H1 (cell line): ENCODE data around the gene LUC7L3.

ENCODE experiments used
- ATF3 ChIP-seq: IDR thresholded peaks from 2 replicates; pipeline ENCODE4 v1.6.1; 2011; ENCODE audit warnings: low read depth, mild to moderate bottlenecking, low read length; ENCODE audit not compliant: insufficient read depth
- CTCF ChIP-seq, 3 experiments: IDR thresholded peaks; 1 replicate in 2 of 3; 2 replicates in 1 of 3; pipeline versions ENCODE4 v1.5.1 to v1.6.1; 2011; ENCODE audit warnings: low read length in 3 of 3, mild to moderate bottlenecking in 3 of 3, inconsistent platforms in 2 of 3, low read depth in 1 of 3, moderate library complexity in 1 of 3; ENCODE audit not compliant: insufficient read depth in 1 of 3; ENCODE audit errors: control extremely low read depth in 1 of 3
- EZH2 ChIP-seq: fragments of 200-600 bp; sonication (generic); IDR thresholded peaks from 2 replicates; pipeline ENCODE4 v1.7.1; 2012; ENCODE audit warnings: low read depth, mild to moderate bottlenecking, moderate library complexity, low read length, inconsistent platforms; ENCODE audit not compliant: severe bottlenecking
- POLR2A ChIP-seq, 2 experiments: IDR thresholded peaks; 1 replicate in 1 of 2; 2 replicates in 1 of 2; pipeline ENCODE4 v1.6.1; 2011; ENCODE audit warnings: low read depth in 2 of 2, low read length in 2 of 2, mild to moderate bottlenecking in 2 of 2; ENCODE audit errors: control extremely low read depth in 1 of 2
- YY1 ChIP-seq: IDR thresholded peaks from 2 replicates; pipeline ENCODE4 v1.6.1; 2011; ENCODE audit warnings: low read depth, mild to moderate bottlenecking, low read length

- no peak for TF ChIP-seq POLR2A (IDR thresholded peaks at IDR 0.05; ENCODE audit: control extremely low read depth in 1 of 2, low read depth in 2 of 2, low read length in 2 of 2)
- no peak for TF ChIP-seq ATF3
- TF ChIP-seq YY1, result no peak
- no peak for TF ChIP-seq EZH2
- TF ChIP-seq CTCF (IDR thresholded peaks at IDR 0.05; ENCODE audit: control extremely low read depth in 1 of 3, insufficient read depth in 1 of 3, low read depth in 1 of 3, low read length in 3 of 3), result no peak
Measured at GRCh38 chr17:50766222-50767023, 47.0 kb downstream of the LUC7L3 start.
